Skeletal muscle cell (primary cell): ENCODE measurements around the gene UQCC2.

Experiments
- DNase-seq: peaks from one replicate; pipeline ENCODE4 v3.0.0-alpha.2; 2010; ENCODE audit warnings: low read depth
- H3K4me3 ChIP-seq: 2 replicates; pipeline ENCODE4 v1.5.1; 2011; ENCODE audit warnings: low read depth, mild to moderate bottlenecking, control low read depth, low read length, moderate library complexity

The UQCC2 gene

DNA sequence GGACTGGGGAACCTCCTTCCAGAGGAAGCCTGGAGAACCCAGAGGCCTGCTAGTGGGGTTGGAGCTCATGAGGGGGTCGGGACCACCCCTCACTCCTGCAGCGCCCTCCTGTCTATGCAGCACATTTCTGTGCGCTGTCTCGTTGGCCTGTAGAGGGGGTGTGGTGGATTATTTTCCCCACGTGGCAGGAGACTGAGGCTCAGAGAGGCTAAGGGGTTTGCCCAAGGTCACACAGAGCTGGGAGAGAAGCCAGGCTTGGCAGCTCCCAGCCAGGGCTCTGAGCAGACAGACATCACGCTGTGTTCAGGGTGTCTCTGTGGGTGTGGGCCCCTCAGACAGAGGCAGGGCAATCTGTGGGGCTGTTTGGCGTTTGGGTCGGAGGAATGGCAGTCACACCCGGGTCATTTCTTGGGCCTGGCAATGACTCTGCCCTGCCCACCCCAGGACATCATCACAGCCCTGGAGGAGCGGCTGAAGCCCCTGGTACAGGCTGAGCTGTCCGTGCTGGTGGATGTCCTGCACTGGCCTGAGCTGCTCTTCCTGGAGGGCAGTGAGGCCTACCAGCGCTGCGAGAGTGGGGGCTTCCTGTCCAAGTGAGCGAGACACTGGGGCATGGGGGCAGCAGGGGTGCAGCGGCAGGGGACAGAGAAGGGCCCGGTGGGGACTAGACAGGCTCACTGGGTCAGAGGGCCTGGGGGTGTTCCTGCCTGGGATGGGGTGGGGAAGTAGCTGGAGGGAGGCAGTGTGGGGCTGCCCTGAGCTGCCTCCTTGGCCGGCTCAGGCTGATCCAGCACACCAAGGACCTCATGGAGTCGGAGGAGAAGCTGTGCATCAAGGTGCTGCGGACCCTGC lies 27.7 kb downstream of the UQCC2 start:
- H3K4me3 ChIP-seq: no peak overlapping the region
- no peak for DNase-seq

DNA sequence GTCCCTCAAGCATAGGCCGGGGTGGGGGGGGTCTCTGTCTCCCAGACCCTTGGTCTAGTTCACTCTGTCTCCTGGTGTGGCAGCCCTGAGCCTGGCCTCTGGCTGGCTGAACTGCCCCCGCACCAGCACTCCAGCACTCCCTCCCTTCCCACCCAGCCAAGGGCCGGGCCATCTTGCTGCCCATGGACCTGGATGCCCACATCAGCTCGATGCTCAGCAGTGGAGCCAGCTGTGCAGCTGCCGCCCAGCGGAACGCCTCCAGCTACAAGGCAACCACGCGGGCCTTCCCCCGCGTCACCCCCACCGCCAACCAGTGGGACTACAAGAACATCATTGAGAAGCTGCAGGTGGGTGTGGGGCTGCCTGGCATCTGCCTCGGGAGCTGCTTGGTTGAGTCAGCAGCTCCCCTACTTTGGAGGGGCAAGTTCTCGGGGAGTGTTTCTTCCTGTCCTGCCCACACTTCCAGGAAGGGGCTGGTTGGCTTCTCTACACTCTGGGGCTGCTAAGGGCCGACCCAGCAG lies 28.4 kb downstream of the UQCC2 start:
- no peak for DNase-seq
- no peak overlapping the region for H3K4me3 ChIP-seq

DNA sequence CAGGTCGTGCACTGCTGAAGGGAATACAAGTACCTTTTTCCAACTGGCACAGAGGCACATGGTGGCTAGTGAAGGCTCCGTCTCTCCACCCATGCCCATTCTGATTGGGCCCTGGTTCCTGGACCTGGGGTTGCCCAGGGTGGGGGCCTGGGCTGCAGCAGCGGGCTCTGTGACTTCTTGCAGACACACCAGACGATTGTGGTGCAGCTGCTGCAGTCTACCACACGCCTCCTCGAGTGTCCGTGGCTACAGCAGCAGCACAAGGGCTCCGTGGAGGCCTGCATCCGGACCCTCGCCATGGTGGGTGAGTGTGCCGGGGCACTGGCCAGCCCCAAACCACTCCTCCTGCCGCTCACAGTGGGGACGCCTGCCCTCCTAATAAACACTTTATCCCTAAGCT lies 29.2 kb downstream of the UQCC2 start:
- DNase-seq: no peak
- no peak overlapping the region for H3K4me3 ChIP-seq

DNA sequence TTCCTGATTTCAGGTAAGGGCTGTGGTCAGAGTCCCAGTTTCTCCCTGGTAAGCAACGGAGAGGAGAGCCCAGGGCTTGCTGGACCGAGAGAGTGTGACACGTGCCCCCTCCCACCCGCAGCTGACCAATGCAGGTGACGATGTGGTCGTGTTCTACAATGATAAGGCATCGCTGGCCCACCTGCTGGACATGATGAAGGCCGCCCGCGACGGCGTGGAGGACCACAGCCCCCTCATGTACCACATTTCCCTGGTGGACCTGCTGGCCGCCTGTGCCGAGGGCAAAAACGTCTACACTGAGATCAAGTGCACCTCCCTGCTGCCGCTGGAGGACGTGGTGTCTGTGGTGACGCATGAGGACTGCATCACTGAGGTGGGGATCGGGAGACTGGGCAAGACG lies 31.7 kb downstream of the UQCC2 start:
- H3K4me3 ChIP-seq: no peak overlapping the region
- no peak for DNase-seq

DNA sequence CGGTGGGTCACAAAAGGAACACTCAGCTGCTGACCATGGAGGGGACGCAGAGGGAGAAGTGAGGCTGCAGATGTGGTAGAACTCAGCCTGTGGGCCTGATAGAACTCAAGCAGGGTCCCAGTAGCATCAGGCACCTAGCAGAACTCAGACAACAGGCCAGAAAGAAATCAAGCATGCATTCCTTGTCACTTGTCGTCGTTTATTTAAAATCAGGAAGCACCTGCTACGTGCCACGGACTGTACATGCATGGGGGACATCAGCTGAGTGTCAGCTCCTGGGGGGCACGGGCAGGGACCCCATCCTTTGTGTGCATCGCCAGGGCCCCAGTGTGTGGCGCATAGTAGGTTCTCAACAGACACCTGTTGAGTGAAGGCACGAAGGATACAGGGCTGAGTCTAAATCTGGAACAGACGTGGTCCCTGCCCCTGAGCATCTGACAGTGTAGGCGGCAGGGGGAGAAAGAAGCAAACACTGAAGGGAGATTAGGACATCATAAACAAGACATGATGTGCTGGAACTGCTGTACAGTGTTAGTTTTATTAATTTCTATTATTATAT lies 32.5 kb downstream of the UQCC2 start:
- DNase-seq: no peak
- H3K4me3 ChIP-seq: no peak overlapping the region

DNA sequence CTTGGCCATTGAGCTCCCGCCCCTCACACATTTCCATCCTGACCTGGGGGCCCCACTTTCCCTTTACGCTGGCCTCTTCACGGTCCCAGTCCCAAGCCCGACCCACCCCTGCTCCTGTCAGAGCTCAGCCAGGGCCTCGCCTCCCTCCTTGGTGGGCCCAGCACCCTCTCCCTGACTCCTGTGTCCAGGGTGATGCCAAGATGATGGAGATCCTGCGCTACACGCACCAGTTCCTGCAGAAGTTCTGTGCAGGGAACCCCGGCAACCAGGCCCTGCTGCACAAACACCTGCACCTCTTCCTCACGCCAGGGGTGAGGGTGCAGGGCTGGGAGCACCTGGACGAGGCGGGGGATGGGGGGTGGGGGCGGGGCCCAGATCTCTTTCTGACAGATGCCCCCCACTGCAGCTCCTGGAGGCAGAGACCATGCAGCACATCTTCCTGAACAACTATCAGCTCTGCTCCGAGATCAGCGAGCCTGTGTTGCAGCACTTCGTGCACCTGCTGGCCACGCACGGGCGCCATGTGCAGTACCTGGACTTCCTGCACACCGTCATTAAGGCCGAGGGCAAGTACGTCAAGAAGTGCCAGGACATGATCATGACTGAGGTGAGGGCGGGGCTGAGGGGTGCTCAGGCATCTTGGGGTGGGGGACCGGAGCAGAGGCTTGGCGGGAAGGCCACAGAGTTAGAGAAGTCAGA lies 33.1 kb downstream of the UQCC2 start:
- DNase-seq: no peak
- no peak overlapping the region for H3K4me3 ChIP-seq

DNA sequence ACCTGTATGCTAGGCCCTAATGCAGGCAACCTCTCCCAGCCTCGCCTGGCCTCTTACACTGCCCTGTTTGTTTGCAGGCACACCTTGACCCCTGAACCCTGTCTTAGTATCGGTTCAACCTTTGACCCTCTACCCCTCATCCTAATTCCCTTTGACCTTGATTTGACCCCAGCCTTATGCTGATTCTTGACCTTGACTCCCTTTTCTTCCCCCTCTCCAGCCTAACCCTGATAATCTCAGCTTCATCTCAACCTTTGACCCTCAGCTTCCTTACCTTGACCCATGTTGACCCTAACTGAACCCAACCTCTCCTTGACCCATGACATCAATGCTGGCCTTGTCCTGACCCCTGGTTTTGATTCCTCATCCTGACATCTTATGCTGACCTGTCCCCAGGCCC lies 33.8 kb downstream of the UQCC2 start:
- no peak for DNase-seq
- no peak overlapping the region for H3K4me3 ChIP-seq

DNA sequence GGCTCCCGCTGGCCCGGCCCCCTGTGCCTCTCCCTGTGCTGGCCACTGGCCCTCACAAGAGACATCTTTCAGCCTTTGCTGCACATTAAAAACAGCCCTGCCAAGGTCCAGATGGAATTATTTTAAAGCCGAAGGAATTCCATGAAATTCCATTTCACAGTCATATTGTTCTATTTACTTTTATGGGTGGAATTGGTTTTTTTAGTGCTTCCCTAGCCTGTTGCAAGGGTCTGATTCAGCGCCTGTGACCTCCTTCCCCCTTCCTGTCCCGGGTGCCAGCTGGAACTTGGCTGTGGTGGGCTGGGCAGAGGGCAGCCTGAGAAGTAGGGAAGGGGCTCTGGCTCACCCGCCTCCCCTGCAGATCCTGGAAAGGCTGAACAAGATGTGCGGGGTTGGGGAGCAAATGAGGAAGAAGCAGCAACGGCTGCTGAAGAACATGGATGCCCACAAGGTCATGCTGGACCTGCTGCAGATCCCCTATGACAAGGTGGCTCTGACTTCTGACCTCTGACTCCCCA lies 34.3 kb downstream of the UQCC2 start:
- no peak overlapping the region for H3K4me3 ChIP-seq
- DNase-seq: no peak

DNA sequence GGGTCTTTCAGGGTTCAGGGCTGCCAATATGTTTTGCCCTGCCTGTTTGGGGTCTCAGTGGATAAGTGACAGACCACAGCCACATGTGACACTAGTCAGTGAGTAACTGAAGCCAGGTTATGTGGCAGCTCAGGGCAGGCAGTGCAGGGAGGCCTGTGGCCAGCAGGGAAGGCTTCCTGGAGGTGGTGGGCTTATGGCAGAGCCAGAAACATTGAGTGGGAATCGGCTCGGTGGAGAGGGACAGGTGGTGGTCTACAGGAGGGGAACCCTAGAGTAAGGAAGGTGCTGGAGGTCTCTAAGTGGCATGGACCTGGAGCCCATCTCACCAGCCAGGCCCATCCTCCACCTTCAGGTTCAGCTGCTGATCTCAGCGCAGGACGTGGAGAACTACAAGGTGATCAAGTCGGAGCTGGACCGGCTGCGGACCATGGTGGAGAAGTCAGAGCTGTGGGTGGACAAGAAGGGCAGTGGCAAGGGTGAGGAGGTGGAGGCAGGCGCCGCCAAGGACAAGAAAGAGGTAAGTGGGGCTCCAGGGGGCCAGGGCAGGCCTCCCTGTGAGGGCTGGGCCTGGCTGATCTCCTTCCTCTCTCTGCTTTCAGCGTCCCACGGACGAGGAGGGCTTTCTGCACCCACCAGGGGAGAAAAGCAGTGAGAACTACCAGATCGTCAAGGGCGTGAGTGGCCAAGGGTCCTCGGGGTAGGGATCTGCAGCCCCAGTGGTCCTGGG lies 34.9 kb downstream of the UQCC2 start:
- no peak overlapping the region for H3K4me3 ChIP-seq
- DNase-seq: no peak

DNA sequence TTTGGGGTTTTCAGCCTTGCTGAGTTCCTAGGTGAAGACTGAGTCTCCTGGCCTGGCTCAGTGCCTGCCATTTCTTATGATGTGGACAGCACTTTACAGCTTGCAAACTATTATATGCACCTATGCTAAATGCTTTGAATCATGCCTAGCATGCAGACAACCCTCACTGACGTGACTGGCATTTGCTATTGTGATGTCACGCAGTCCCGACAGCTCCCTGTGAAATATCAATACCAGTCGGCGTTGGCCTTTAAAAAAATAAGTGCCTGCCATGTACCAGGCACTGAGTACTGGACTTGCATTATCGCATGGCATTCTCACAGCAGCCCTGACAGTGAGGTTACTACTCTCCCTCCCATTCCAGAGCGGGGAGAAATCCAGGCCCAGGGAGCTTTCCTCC lies 35.5 kb downstream of the UQCC2 start:
- no peak for DNase-seq
- H3K4me3 ChIP-seq: no peak overlapping the region

DNA sequence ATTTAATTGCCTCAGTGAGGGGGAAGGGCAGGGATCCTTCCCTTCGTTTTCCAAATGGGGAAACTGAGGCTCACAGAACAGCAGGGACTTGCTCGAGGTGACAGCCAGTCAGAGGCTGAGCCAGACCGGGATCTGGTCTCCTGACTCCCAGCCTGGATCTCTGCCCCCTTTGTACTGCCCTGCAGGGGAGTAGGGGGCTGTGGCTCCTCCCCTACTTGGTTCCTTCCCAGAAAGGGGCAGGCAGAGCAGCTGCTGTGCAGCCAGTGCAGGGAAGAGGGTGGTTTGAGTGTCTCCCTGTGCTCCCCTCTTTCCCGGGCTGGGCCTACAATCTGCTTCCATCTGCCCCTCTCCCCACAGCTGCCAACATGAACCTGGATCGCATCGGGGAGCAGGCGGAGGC lies 37.6 kb downstream of the UQCC2 start:
- DNase-seq: no peak
- H3K4me3 ChIP-seq: no peak overlapping the region

DNA sequence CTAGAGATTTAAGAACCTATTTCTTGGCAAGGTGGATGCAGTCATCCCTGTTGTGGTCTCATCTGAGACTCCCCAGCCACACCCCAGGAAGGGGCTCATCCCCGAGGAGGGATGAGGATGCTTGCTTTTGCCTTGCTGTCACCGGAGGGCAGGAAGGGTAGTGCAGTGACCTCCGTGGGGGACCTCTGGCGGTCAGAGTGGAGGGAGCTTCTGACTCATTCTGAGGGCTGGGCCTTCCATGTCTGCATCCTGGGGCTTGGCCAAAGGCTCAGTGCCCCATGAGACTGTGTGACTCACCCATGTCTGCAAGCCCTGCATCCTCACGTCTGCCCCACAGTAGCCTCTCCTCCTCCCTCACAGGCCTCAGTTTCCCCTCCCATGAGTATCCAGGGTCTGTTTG lies 38.7 kb downstream of the UQCC2 start:
- DNase-seq: peak; percentile 86
- no peak overlapping the region for H3K4me3 ChIP-seq

DNA sequence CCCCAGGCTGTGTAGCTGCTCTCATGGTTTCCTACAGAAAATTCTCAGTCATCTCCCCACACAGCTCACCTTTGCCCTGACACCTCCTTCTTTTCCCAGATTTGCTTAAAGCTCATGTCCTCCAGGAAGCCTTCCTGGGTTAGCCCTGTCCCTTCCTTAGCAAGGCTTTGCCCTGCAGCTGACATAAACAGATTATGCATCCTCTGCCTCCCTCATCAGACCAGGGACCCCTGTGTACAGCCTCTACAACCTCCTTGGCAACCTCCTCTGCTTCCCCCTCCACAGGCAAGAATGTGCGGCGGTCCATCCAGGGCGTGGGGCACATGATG lies 39.8 kb downstream of the UQCC2 start:
- DNase-seq: no peak
- H3K4me3 ChIP-seq: no peak overlapping the region

DNA sequence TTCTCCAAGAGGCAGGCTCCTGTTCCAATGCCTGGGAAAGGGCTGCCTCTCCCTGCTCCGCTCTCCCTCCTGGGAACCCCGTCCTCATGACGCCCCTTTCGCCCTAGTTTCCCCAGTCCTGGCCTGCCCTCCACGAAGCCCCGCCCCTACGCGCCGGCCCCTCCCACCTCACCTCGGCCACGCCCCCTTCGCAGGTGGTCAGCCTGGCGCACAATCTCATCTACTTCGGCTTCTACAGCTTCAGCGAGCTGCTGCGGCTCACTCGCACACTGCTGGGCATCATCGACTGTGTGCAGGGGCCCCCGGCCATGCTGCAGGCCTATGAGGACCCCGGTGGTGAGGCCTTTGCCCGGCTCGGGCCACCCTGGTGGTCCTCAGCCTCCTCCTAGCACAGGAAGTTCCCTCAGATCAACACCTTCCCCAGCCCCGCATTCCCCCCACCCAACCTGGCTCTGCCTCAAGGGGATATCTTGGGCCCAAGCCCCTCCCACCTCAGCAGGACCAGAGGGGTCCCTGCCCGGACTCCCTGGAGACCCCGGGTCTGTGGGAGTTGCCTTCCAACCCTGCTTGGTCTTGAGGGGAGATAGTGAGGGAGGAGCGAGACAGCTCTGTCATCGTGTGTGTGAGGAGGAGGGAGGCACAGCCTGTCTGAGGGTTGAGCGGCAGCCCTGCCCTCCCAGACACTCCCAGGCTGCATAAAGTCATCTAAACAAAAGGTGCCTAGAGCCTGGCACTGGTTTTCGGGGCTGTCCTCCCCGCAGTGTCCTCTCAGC lies 40.3 kb downstream of the UQCC2 start:
- H3K4me3 ChIP-seq: no peak overlapping the region
- no peak for DNase-seq

DNA sequence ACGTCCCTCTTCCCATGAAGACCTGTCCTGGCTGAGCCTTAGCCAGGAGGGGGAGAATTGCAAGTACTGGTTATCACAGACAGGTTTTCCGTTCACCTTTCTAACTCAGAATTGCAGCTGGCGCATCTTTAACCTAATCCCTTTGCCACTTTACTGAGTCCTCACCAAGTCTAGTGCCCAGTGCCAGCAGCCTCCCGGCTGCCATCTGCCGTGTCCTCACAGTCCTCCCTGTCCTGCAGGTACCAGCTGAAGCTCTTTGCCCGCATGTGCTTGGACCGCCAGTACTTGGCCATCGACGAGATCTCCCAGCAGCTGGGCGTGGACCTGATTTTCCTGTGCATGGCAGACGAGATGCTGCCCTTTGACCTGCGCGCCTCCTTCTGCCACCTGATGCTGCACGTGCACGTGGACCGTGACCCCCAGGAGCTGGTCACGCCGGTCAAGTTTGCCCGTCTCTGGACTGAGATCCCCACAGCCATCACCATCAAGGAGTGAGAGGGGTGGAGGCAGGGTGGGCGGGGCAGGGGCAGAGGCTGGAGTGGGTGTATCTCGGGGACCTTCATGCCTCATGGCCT lies 41.3 kb downstream of the UQCC2 start:
- DNase-seq: no peak
- H3K4me3 ChIP-seq: no peak overlapping the region

DNA sequence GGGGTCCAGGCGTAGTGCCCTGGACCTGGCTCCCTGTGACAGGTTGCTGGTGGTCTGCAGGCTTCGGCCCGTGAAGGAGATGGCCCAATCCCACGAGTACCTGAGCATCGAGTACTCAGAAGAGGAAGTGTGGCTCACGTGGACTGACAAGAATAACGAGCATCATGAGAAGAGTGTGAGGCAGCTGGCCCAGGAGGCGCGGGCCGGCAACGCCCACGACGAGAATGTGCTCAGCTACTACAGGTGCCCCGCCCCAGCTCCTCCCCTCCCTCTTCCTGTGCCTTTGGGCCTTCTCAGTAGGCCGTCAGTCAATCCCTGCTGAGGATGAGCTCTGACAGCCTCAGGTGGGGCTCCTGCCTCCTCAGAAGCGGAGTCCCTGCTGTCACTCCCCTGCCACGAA lies 42.6 kb downstream of the UQCC2 start:
- no peak overlapping the region for H3K4me3 ChIP-seq
- no peak for DNase-seq

DNA sequence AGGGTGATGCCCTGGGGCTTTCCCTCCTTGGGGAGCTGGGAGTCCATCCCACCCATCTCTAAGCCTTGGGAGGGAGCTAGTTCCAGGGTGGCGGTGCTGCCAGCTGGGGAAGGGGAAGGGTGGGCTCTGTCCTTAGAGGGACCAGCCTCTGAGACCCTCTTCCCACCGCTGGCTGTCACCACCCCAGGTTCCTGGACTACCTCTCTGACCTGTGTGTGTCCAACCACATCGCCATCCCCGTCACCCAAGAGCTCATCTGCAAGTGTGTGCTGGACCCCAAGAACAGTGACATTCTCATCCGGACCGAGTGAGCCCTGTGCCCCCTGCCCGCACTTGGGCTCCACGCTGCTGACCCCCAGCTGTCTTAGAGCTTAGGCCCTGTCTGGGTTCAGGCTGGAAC lies 43.2 kb downstream of the UQCC2 start:
- no peak overlapping the region for H3K4me3 ChIP-seq
- no peak for DNase-seq

DNA sequence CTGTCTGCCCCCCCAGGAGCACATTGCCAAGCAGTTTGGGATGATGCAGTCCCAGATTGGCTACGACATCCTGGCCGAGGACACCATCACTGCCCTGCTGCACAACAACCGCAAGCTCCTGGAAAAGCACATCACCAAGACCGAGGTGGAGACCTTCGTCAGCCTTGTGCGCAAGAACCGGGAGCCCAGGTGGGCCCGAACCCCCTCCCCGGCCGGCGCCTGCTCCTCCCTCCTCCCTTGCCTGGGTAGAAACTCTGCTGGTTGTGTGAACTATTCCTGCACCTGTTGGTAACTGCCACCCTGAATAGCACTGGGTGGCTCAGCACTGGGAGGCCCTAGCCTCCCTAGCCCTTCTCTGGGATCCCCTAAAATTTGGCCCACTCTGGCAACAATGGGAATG lies 43.7 kb downstream of the UQCC2 start:
- H3K4me3 ChIP-seq: no peak overlapping the region
- DNase-seq: no peak

DNA sequence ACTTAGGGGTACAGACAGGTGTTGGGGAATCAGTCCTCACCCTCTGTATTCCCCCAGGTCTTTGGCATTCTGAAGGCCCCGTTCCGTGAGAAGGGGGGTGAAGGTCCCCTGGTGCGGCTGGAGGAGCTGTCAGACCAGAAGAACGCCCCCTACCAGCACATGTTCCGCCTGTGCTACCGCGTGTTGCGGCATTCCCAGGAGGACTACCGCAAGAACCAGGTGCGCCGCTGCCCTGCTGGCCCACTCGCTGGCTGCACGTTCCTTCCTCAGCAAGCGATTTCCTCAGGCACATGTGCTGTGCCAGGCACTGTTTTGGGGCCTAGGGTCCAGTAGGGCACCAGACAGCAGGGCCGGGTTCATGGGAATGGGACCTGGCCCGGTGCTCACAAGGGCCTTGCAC lies 44.4 kb downstream of the UQCC2 start:
- no peak for DNase-seq
- H3K4me3 ChIP-seq: no peak overlapping the region
